Measurements from ENCODE around the gene DHRS13. TPM values are rescaled to one million over a fixed set of nuclear protein-coding genes. Genes with fewer than 3 reads are reported as not detected.

Gene DHRS13
- total and polyA plus RNA-seq, 10 of the 15 experiments (the other 5 are each of a cell fraction or from before 2014, with no cell fraction given) = 0.18 to 55.2 (median 31.3) TPM; not detected in 1

GRCh38 chr17:28950752-28951427 is 48.0 kb upstream of the DHRS13 start:
- Histone ChIP-seq H3K4me2 (ENCODE audit: control insufficient read depth, insufficient read depth) (peak overlapping the region; percentile 57; the same call in 1 of the 2 replicates), H4K20me1 (ENCODE audit: control insufficient read depth, insufficient read depth) (no peaks in the 10 kb centered on the region), H3K27ac (ENCODE audit: control insufficient read depth, insufficient read depth) (peak overlapping the region; percentile 64), H3K4me1 (ENCODE audit: control insufficient read depth, insufficient read depth, low read length) (peaks cover 9% of the 10 kb centered on the region), H3K79me2 (ENCODE audit: control insufficient read depth, insufficient read depth, low read length) (peaks cover 52% of the 10 kb centered on the region), H3K9ac (ENCODE audit: control insufficient read depth, insufficient read depth, low read length) (peak overlapping the region; percentile 85), H3K9me3 (replicated peaks; ENCODE audit: control insufficient read depth, insufficient read depth, low read length) (no peaks in the 10 kb centered on the region), H3K27me3 (replicated peaks in 1 of 2; ENCODE audit: control insufficient read depth in 2 of 2, insufficient read depth in 2 of 2, low read length in 1 of 2) (no peaks in the 10 kb centered on the region), H3K36me3 (ENCODE audit: control insufficient read depth in 2 of 2, insufficient read depth in 2 of 2, low read length in 1 of 2) (no peaks in the 10 kb centered on the region; a peak in 1 of 4 replicates), H2AFZ (ENCODE audit: control insufficient read depth, low read depth, low read length) (peak overlapping the region; percentile 36), H3K4me3 (peak overlapping the region; percentile 92)
- ATAC-seq = no peak
- intact Hi-C loops (cut with micrococcal nuclease; ENCODE audit: unreplicated experiment) = loop anchor here (2.0 to 5.0 kb wide), 2 partner anchors 48 to 341 kb away; partner anchors contain the start of genes DHRS13 and NUFIP2
- WGBS (ENCODE audit: insufficient coverage, insufficient replicate concordance, low lambda C conversion rate, missing lambda C conversion rate) = under 1% methylated on average over 36 of the region's 51 CpGs
- ChIA-PET POLR2A (interaction anchor here (0.5 to 2.9 kb wide), 20 partner anchors 17 to 343 kb away, joined by 3 to 24 read pairs (median 5); partner anchors contain the start of genes FAM222B, FLOT2, NEK8 and NUFIP2), CTCF (interaction anchor here (1.1 to 4.4 kb wide), 10 partner anchors 13 to 231 kb away, joined by 4 to 92 read pairs (median 14); partner anchors contain the start of genes DHRS13, NEK8, RPL23A and TLCD1), RAD21 (ENCODE audit: unreplicated experiment) (interaction anchor here (0.8 to 3.5 kb wide), 13 partner anchors 13 to 231 kb away, joined by 3 to 22 read pairs (median 4); partner anchors contain the start of genes FLOT2, RPL23A and TLCD1), SMC1A (ENCODE audit: uncharacterized antibody, unreplicated experiment) (interaction anchor here (0.6 to 3.9 kb wide), 12 partner anchors 11 to 307 kb away, joined by 3 to 43 read pairs (median 6); partner anchors contain the start of genes RPL23A and TLCD1)
- FAIRE-seq = no peak
- DNase-seq (ENCODE audit: low read depth, low spot score) = no peak
- in situ Hi-C loops (cut with MboI) = loop anchor here (10.0 kb wide), 1 partner anchor 616 kb away; the partner anchor contains the start of genes IFT20 and TNFAIP1
- no TSS peak for BruUV-seq (replicated peaks)
- TF ChIP-seq NKRF (conservative IDR thresholded peaks at IDR 0.05) (peak; percentile 56), SMARCA5 (IDR thresholded peaks at IDR 0.05) (peak; percentile 71; the same call in 1 of the 2 replicates), TCF12 (IDR thresholded peaks at IDR 0.05; ENCODE audit: low read depth, low read length) (no peak), IRF5 (IDR thresholded peaks at IDR 0.05; ENCODE audit: borderline replicate concordance) (no peak), CBX3 (IDR thresholded peaks at IDR 0.05; ENCODE audit: borderline replicate concordance, low read depth) (no peak), TBL1XR1 (IDR thresholded peaks at IDR 0.05; ENCODE audit: low read depth, low read length) (0 out of 2 replicates have a peak, but pooled peaks have one; percentile 13), JUND (IDR thresholded peaks at IDR 0.05; ENCODE audit: low read depth, low read length) (0 out of 2 replicates have a peak, but pooled peaks have one; percentile 9), BHLHE40 (IDR thresholded peaks at IDR 0.05; ENCODE audit: borderline replicate concordance in 1 of 2, low read depth in 2 of 2, low read length in 1 of 2) (no peak), RAD51 (IDR thresholded peaks at IDR 0.05) (no peak)
- TF ChIP-seq, protein P1, sequence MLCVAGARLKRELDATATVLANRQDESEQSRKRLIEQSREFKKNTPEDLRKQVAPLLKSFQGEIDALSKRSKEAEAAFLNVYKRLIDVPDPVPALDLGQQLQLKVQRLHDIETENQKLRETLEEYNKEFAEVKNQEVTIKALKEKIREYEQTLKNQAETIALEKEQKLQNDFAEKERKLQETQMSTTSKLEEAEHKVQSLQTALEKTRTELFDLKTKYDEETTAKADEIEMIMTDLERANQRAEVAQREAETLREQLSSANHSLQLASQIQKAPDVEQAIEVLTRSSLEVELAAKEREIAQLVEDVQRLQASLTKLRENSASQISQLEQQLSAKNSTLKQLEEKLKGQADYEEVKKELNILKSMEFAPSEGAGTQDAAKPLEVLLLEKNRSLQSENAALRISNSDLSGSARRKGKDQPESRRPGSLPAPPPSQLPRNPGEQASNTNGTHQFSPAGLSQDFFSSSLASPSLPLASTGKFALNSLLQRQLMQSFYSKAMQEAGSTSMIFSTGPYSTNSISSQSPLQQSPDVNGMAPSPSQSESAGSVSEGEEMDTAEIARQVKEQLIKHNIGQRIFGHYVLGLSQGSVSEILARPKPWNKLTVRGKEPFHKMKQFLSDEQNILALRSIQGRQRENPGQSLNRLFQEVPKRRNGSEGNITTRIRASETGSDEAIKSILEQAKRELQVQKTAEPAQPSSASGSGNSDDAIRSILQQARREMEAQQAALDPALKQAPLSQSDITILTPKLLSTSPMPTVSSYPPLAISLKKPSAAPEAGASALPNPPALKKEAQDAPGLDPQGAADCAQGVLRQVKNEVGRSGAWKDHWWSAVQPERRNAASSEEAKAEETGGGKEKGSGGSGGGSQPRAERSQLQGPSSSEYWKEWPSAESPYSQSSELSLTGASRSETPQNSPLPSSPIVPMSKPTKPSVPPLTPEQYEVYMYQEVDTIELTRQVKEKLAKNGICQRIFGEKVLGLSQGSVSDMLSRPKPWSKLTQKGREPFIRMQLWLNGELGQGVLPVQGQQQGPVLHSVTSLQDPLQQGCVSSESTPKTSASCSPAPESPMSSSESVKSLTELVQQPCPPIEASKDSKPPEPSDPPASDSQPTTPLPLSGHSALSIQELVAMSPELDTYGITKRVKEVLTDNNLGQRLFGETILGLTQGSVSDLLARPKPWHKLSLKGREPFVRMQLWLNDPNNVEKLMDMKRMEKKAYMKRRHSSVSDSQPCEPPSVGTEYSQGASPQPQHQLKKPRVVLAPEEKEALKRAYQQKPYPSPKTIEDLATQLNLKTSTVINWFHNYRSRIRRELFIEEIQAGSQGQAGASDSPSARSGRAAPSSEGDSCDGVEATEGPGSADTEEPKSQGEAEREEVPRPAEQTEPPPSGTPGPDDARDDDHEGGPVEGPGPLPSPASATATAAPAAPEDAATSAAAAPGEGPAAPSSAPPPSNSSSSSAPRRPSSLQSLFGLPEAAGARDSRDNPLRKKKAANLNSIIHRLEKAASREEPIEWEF (IDR thresholded peaks at IDR 0.05; ENCODE audit: insufficient replicate concordance, low read depth, low read length) = no peak
- TF ChIP-seq, protein P2, sequence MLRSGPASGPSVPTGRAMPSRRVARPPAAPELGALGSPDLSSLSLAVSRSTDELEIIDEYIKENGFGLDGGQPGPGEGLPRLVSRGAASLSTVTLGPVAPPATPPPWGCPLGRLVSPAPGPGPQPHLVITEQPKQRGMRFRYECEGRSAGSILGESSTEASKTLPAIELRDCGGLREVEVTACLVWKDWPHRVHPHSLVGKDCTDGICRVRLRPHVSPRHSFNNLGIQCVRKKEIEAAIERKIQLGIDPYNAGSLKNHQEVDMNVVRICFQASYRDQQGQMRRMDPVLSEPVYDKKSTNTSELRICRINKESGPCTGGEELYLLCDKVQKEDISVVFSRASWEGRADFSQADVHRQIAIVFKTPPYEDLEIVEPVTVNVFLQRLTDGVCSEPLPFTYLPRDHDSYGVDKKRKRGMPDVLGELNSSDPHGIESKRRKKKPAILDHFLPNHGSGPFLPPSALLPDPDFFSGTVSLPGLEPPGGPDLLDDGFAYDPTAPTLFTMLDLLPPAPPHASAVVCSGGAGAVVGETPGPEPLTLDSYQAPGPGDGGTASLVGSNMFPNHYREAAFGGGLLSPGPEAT (IDR thresholded peaks at IDR 0.05; ENCODE audit: low read depth) = no peak

All from GM12878 (cell line).